GM23338 (cell line): ENCODE data around the gene SH2D5.

Experiments used
- CREB1 ChIP-seq: fragments of 250-450 bp; sonication (Bioruptor Pico); IDR thresholded peaks from 2 replicates; pipeline ENCODE4 v1.5.0; 2020; ENCODE audit warnings: low read depth, mild to moderate bottlenecking, moderate library complexity
- EZH2 ChIP-seq: fragments of 200-600 bp; sonication (generic); IDR thresholded peaks from one replicate; pipeline ENCODE4 v1.8.0; 2017; ENCODE audit warnings: antibody characterized with exemption, mild to moderate bottlenecking, low read depth; ENCODE audit not compliant: unreplicated experiment
- EZH2phosphoT487 ChIP-seq: fragments of 200-600 bp; sonication (generic); IDR thresholded peaks from one replicate; pipeline ENCODE4 v1.8.1; 2018; ENCODE audit warnings: antibody characterized with exemption; ENCODE audit not compliant: unreplicated experiment
- NANOG ChIP-seq: IDR thresholded peaks from 2 replicates; pipeline ENCODE4 v1.6.1; 2016; ENCODE audit warnings: antibody characterized with exemption, borderline replicate concordance
- POLR2AphosphoS5 ChIP-seq: IDR thresholded peaks from 2 replicates; pipeline ENCODE4 v1.6.1; 2016; ENCODE audit warnings: antibody characterized with exemption, low read depth
- TF ChIP-seq, protein P1 (sequence below), 2 experiments: fragments of 200-600 bp in 1 of 2; sonication (generic) in 1 of 2; conservative IDR thresholded peaks; 2 replicates each; pipeline versions ENCODE4 v1.5.1 to v1.6.1; 2016 to 2017; ENCODE audit warnings: antibody characterized with exemption in 2 of 2, low read depth in 2 of 2, mild to moderate bottlenecking in 2 of 2, moderate library complexity in 1 of 2
- TF ChIP-seq, protein P2 (sequence below): IDR thresholded peaks from 2 replicates; pipeline ENCODE4 v1.6.1; 2016; ENCODE audit warnings: antibody characterized with exemption
- TF ChIP-seq, protein P3 (sequence below): IDR thresholded peaks from one replicate; pipeline ENCODE4 v1.6.1; 2018; ENCODE audit warnings: antibody characterized with exemption; ENCODE audit not compliant: unreplicated experiment

DNA sequence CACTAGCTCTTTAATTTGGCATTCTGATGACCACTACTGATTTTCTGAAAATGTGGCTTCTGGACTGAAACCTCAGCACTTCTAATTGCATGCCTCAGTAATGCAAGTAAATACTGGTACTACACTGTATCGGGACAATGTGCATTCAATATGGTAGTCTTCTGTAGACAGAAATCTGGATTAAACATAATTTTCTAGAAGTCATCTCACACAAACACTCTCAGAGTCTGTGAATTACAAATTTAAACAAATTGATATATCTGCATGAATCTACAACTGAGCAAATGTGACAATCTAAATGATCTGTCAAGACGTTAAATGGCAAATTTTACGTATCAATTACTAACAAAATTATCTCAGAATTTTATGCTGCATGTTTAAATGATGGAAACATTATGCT is 30.9 kb upstream of the SH2D5 start:
- TF ChIP-seq POLR2AphosphoS5 (no peak), EZH2phosphoT487 (no peak), EZH2 (no peak), NANOG (no peak), CREB1 (no peak)
- TF ChIP-seq, protein P1, sequence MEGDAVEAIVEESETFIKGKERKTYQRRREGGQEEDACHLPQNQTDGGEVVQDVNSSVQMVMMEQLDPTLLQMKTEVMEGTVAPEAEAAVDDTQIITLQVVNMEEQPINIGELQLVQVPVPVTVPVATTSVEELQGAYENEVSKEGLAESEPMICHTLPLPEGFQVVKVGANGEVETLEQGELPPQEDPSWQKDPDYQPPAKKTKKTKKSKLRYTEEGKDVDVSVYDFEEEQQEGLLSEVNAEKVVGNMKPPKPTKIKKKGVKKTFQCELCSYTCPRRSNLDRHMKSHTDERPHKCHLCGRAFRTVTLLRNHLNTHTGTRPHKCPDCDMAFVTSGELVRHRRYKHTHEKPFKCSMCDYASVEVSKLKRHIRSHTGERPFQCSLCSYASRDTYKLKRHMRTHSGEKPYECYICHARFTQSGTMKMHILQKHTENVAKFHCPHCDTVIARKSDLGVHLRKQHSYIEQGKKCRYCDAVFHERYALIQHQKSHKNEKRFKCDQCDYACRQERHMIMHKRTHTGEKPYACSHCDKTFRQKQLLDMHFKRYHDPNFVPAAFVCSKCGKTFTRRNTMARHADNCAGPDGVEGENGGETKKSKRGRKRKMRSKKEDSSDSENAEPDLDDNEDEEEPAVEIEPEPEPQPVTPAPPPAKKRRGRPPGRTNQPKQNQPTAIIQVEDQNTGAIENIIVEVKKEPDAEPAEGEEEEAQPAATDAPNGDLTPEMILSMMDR (conservative IDR thresholded peaks at IDR 0.05; ENCODE audit: low read depth in 2 of 2): no peak
- TF ChIP-seq, protein P2, sequence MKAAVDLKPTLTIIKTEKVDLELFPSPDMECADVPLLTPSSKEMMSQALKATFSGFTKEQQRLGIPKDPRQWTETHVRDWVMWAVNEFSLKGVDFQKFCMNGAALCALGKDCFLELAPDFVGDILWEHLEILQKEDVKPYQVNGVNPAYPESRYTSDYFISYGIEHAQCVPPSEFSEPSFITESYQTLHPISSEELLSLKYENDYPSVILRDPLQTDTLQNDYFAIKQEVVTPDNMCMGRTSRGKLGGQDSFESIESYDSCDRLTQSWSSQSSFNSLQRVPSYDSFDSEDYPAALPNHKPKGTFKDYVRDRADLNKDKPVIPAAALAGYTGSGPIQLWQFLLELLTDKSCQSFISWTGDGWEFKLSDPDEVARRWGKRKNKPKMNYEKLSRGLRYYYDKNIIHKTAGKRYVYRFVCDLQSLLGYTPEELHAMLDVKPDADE: no peak
- TF ChIP-seq, protein P3, sequence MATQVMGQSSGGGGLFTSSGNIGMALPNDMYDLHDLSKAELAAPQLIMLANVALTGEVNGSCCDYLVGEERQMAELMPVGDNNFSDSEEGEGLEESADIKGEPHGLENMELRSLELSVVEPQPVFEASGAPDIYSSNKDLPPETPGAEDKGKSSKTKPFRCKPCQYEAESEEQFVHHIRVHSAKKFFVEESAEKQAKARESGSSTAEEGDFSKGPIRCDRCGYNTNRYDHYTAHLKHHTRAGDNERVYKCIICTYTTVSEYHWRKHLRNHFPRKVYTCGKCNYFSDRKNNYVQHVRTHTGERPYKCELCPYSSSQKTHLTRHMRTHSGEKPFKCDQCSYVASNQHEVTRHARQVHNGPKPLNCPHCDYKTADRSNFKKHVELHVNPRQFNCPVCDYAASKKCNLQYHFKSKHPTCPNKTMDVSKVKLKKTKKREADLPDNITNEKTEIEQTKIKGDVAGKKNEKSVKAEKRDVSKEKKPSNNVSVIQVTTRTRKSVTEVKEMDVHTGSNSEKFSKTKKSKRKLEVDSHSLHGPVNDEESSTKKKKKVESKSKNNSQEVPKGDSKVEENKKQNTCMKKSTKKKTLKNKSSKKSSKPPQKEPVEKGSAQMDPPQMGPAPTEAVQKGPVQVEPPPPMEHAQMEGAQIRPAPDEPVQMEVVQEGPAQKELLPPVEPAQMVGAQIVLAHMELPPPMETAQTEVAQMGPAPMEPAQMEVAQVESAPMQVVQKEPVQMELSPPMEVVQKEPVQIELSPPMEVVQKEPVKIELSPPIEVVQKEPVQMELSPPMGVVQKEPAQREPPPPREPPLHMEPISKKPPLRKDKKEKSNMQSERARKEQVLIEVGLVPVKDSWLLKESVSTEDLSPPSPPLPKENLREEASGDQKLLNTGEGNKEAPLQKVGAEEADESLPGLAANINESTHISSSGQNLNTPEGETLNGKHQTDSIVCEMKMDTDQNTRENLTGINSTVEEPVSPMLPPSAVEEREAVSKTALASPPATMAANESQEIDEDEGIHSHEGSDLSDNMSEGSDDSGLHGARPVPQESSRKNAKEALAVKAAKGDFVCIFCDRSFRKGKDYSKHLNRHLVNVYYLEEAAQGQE: no peak
